Renal cortex interstitium (tissue), 11 donors: ENCODE measurements around the gene INPP4A. TPM values are rescaled to one million over a fixed set of nuclear protein-coding genes. Genes with fewer than 3 reads are reported as not detected.
"Not testable (repeated sequence)": the region's sequence is repeated elsewhere in the genome, so short reads cannot be mapped to it uniquely, and the experiment has no call there.

Source experiments
- DNase-seq, 11 donors: peaks; one replicate each; pipeline ENCODE4 v3.0.0-alpha.2; 2013; ENCODE audit warnings: low read depth in 9 of 11, low spot score in 4 of 11; ENCODE audit errors: extremely low read depth in 1 of 11
- polyA plus RNA-seq, 3 donors: library from polyadenylated mRNA; unstranded; fragments of 120-200 nt; gene quantifications; one replicate each; pipeline ENCODE4 v1.2.1, GENCODE V29; 2013; ENCODE audit not compliant: insufficient read length in 3 of 3

INPP4A gene
- polyA plus RNA-seq, 3 donors = 19.2 to 23.1 (median 21.5) TPM

DNA sequence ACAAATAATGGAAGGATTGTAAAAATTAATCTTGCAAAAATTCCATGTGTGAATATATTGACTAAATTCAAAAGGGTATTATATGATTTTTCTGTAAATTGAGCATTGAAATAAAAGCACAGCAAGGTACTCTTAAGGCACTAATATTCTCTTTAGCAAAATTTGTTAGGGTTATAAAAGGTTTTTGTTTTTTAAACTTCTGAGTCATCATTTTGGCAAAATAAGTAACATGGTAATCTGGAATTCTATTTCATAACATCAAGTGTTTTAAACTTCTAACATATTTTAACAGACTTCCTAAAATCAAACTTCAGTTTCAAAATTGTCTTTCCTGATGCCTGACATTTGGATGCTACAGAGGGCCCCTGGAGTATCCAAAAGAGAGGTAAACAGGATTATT, 12.5 kb upstream of the INPP4A start:
- no peak for DNase-seq

GRCh38 chr2:98433363-98433964, 11.2 kb upstream of the INPP4A start:
- no peak for DNase-seq

- no peak for DNase-seq
Measured at GRCh38 chr2:98434492-98434891, 10.2 kb upstream of the INPP4A start.

GRCh38 chr2:98435670-98436069, 9.0 kb upstream of the INPP4A start:
- DNase-seq = not testable (repeated sequence)

DNA sequence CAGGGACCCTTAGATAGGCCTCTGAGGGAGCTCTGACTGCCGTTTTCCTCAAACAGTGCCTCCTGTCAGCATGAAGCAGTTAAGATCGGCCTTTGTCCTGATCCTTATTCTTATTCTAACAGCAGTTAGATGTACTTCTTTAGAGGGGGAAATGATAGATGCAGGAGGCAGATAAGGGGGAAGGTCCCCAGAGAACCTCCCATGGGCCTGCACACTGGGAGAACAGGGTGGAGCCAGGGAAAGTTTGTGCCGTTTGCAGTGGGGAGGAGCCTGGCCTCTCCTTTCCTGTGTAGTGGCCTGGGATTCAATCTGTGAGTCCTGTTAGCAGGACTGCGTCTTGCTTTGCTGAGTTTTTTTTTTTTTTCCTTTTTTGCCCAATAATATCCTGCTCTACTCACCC, 7.9 kb upstream of the INPP4A start:
- no peak for DNase-seq

DNA sequence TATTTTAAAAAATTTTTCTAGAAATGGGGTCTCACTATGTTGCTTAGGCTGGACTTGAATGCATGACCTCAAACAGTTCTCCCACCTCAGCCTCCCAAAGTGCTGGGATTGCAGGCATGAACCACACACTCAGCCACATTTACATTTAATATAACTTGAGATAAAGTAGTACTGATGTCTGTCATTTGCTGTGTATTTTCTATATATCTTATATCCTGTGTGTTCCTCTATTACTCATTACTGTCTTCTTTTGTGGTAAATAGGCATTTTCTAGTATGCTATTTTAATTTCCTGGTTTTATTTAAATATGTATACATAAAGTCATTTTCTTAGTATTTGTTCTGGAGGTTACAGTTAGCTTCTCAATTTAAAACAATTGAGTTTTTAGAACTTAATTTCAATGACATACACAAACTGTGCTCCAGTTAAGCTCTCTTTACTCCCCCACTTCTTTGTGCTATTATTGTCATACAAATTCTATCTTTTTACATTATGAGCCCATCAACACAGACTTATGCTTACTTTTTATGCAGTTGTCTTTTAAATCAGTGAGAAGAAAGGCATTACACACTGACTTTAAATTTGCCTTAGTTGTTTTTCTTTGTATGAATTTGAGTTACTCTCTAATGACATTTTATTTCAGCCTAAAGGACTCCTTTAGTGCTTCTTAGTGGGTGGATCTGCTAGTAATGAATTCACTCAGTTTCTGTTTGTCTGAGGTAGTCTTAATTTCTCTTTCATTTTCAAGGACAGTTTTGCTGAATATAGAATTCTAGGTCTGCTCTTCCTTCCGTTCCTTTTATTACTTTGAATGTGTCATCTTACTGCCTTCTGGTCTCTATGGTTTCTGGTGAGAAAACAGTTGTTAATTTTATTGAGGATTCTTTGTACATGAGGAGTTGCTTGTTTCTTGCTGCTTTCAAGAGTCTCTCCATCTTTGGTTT, 6.2 kb upstream of the INPP4A start:
- no peak for DNase-seq

DNA sequence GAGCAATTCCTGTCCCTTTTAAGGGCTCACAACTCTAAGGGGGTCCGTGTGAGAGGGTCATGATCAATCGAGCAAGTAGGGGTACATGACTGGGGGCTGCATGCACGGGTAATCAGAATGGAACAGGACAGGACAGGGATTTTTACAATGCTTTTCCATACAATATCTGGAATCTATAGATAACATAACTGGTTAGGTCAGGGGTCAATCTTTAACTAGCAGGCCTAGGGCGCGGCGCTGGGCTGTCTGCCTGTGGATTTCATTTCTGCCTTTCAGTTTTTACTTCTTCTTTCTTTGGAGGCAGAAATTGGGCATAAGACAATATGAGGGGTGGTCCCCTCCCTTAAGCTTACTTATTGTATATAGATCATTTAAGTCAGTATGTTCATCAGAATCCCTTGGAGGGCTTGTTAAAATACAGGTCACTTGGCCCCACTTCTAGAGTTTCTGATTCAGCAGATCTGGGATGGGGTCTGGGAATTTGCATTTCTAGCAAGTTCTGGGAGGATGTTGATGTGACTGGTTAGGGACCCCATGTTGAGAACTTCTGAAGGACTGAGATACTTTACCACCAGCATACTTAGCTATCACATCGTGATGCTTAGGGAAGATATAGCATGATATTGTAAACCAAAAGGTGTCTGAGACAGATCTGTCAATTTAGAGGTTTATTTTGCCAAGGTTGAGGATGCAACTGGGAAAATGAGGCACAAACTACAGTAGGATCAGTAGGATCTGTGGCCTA, 2.8 kb upstream of the INPP4A start:
- DNase-seq = no peak

- no peak for DNase-seq
Measured at GRCh38 chr2:98442488-98442887, 2.2 kb upstream of the INPP4A start.

- peak in 1 of 11 donors; percentile 17 for DNase-seq
Measured at GRCh38 chr2:98445177-98445682, 572 bp downstream of the INPP4A start.

DNA sequence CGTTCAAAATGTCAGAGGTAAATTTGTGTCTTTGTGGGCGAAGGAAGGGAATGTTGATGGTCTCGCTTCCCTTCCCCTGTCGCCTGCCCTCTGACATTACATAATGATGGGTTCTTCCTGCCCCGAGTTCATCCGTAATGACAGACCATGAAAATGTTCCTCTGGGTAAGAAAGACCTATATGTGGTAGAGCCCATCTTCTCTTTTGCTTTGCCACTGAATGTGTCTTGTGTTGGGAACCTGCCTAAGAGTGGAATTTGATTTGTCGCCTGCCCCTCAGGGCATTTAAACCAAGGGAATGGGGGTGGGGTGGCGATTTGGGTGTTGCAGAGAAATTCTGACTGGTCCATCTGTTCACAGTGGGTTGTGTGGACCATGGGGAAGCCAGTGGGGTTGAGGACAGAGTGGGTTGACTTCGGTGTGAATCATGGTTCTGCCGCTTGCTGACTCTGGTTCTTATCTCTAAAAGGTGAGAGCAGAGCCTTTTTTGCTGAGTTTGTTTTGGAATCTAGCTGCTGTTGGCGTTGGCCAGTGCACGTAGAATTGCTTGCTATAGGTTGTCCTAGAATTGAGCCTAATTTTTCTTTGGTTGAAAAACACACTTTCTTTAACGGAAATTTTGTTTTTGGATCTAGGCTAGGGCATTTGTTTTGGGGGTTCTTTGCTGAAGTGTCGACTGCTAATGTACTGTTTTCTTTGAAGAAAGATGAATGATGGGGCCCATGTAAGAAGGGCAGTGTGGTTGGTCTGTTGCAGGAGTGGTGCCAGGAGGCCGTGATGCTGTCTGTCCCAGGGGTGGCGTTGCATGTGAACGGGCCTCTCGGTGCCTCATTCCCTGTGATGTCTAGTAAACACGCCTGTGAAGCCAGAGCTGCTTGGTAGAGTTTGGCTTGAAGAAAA, 1.3 kb downstream of the INPP4A start:
- DNase-seq = no peak

GRCh38 chr2:98446850-98447249, 2.2 kb downstream of the INPP4A start:
- DNase-seq = no peak

- DNase-seq = no peak
Measured at GRCh38 chr2:98448441-98449145, 3.9 kb downstream of the INPP4A start.

- no peak for DNase-seq
Measured at GRCh38 chr2:98452396-98453027, 7.9 kb downstream of the INPP4A start.

GRCh38 chr2:98453083-98453482, 8.4 kb downstream of the INPP4A start:
- no peak for DNase-seq

GRCh38 chr2:98453531-98453930, 8.9 kb downstream of the INPP4A start:
- DNase-seq = no peak

DNA sequence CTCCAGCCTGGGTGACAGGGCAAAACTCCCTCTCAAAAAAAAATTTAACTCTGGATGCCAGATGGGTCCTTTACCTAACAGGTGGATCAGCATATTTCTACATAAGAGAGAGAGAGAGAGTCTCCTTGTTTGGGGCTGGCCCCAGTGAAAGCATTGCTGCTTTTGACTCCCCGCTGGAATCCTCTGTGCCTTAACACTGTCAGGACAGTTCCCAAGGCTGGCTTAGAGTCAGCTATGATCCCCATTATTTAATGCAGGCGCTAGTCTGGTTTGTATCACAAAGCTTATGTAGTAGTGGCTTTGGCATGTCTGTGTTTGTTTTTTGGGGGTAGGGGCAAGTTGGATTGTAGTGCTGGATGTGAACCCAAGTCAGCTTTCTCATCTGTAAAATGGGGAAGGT, 9.4 kb downstream of the INPP4A start:
- DNase-seq = no peak

DNA sequence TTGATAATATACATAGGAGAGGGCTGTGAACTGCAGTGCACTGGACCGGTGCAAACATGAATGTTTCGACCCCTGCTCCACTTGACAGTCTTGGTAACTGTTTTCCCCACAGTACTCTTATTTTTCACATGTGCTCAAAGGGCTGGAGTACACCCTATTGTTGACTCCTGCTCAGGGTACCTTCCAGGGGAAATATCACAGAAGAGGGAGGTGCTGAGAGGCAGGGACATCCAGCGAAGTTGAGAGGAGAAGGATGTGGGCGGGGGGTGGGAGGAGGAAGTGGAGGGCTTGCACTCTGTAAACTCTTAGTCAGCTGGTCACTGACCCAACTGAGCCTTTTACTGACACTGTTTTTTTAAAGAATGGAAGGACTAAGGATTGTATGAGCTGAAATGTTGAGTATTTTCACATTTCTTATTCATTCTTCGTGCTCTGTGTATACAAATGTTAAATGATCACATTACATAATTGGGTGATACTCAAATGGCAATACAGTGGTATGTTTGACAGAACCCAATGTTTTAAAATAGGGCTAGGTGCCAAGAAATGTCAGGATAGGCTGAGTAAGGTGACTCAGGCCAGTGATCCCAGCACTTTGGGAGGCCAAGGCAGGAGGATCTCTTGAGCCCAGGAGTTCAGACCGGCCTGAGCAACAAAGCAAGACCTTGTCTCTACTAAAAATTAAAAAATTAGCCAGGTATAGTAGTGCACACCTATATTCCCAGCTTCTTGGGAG, 10.0 kb downstream of the INPP4A start:
- DNase-seq = no peak
